GM23338 (cell line): ENCODE results near the gene DLGAP4. TPM values are rescaled to one million over a fixed set of nuclear protein-coding genes. Genes with fewer than 3 reads are reported as not detected.

Source experiments
- ATAC-seq: fragments of 200-7000 bp; cut with Tn5 transposase; 3 replicates; pipeline ENCODE4 v1.9.1; 2020
- DNase-seq: peaks from one replicate; pipeline ENCODE4 v3.0.0-alpha.2; 2015; ENCODE audit warnings: low spot score
- H2AFZ ChIP-seq: fragments of 200-600 bp; sonication (generic); 2 replicates; pipeline ENCODE4 v1.8.0; 2016; ENCODE audit warnings: antibody characterized with exemption, mild to moderate bottlenecking, moderate library complexity
- H3F3A ChIP-seq: fragments of 200-600 bp; sonication (generic); replicated peaks from 2 replicates; pipeline ENCODE4 v1.8.0; 2017; ENCODE audit warnings: antibody characterized with exemption, mixed run types, low read depth
- H3K27ac ChIP-seq: fragments of 200-600 bp; sonication (generic); 2 replicates; pipeline ENCODE4 v1.6.1; 2016; ENCODE audit warnings: low read depth
- H3K27me3 ChIP-seq: fragments of 200-600 bp; sonication (generic); 2 replicates; pipeline ENCODE4 v1.8.0; 2016; ENCODE audit warnings: mild to moderate bottlenecking, mixed run types, moderate library complexity; ENCODE audit not compliant: insufficient read depth
- H3K36me3 ChIP-seq: fragments of 200-600 bp; sonication (generic); 2 replicates; pipeline ENCODE4 v1.8.0; 2016; ENCODE audit warnings: mild to moderate bottlenecking; ENCODE audit not compliant: insufficient read depth
- H3K4me1 ChIP-seq: fragments of 200-600 bp; sonication (generic); 2 replicates; pipeline ENCODE4 v1.8.0; 2016; ENCODE audit warnings: mild to moderate bottlenecking, moderate library complexity; ENCODE audit not compliant: insufficient read depth
- H3K4me2 ChIP-seq: fragments of 200-600 bp; sonication (generic); 2 replicates; pipeline ENCODE4 v1.7.1; 2017; ENCODE audit warnings: mixed run types
- H3K4me3 ChIP-seq: fragments of 200-600 bp; sonication (generic); 2 replicates; pipeline ENCODE4 v1.6.1; 2016; ENCODE audit warnings: mixed run types
- H3K79me2 ChIP-seq: fragments of 200-600 bp; sonication (generic); replicated peaks from 2 replicates; pipeline ENCODE4 v1.8.0; 2017; ENCODE audit warnings: mild to moderate bottlenecking; ENCODE audit not compliant: insufficient read depth
- H3K9me2 ChIP-seq: fragments of 200-600 bp; sonication (generic); 2 replicates; pipeline ENCODE4 v1.8.0; 2017; ENCODE audit not compliant: insufficient read depth
- H4K20me1 ChIP-seq: fragments of 200-600 bp; sonication (generic); replicated peaks from 2 replicates; pipeline ENCODE4 v1.8.0; 2017; ENCODE audit warnings: mild to moderate bottlenecking; ENCODE audit not compliant: insufficient read depth
- H3K27ac Mint-ChIP-seq: 2 replicates; pipeline ENCODE4 v1.8.0; 2020; ENCODE audit warnings: inconsistent platforms, mild to moderate bottlenecking, moderate library complexity, mixed read lengths
- H3K27me3 Mint-ChIP-seq: 3 replicates; pipeline ENCODE4 v1.8.0; 2022; ENCODE audit warnings: low read depth, mild to moderate bottlenecking, moderate library complexity, mixed read lengths, inconsistent platforms; ENCODE audit not compliant: insufficient read depth, poor library complexity
- H3K36me3 Mint-ChIP-seq: 3 replicates; pipeline ENCODE4 v1.8.0; 2021; ENCODE audit warnings: low read depth, mild to moderate bottlenecking, inconsistent platforms, moderate library complexity, mixed read lengths
- H3K4me1 Mint-ChIP-seq: 3 replicates; pipeline ENCODE4 v1.8.0; 2020; ENCODE audit warnings: mild to moderate bottlenecking, inconsistent platforms, mixed read lengths
- H3K4me3 Mint-ChIP-seq: 3 replicates; pipeline ENCODE4 v1.8.0; 2021; ENCODE audit warnings: moderate library complexity, mild to moderate bottlenecking, inconsistent platforms, mixed read lengths
- H3K9me3 Mint-ChIP-seq: 3 replicates; pipeline ENCODE4 v1.8.0; 2020; ENCODE audit warnings: moderate library complexity, mild to moderate bottlenecking, inconsistent platforms, mixed read lengths
- POLR2AphosphoS5 ChIP-seq: IDR thresholded peaks from 2 replicates; pipeline ENCODE4 v1.6.1; 2016; ENCODE audit warnings: antibody characterized with exemption, low read depth
- ZNF114 ChIP-seq: fragments of 250-450 bp; sonication (Bioruptor Pico); IDR thresholded peaks from 2 replicates; pipeline ENCODE4 v1.5.0; 2020; ENCODE audit warnings: mild to moderate bottlenecking, moderate library complexity
- polyA plus RNA-seq: library from polyadenylated mRNA; unstranded; fragments of >200 nt; fragmentation: Nextera tagmentation; extraction: Ambion mirVana; gene quantifications from 2 replicates; pipeline ENCODE4 v1.2.1, GENCODE V29; 2016
- total RNA-seq: library from RNA; depleted of rRNA; stranded (reverse); fragments of >200 nt; shearing (Covaris generic); gene quantifications from 2 replicates; pipeline ENCODE4 v1.2.3, GENCODE V29; 2014
- TF ChIP-seq, protein P1 (sequence below): fragments of 250-450 bp; sonication (Bioruptor Pico); IDR thresholded peaks from 2 replicates; pipeline ENCODE4 v1.5.0; 2020; ENCODE audit warnings: mild to moderate bottlenecking, moderate library complexity
- TF ChIP-seq, protein P2 (sequence below), 2 experiments: fragments of 200-600 bp in 1 of 2; sonication (generic) in 1 of 2; conservative IDR thresholded peaks; 2 replicates each; pipeline versions ENCODE4 v1.5.1 to v1.6.1; 2016 to 2017; ENCODE audit warnings: antibody characterized with exemption in 2 of 2, low read depth in 2 of 2, mild to moderate bottlenecking in 2 of 2, moderate library complexity in 1 of 2

Gene DLGAP4
- total and polyA plus RNA-seq, 2 experiments from 2014 or later = 46.1 to 52.2 TPM

DNA sequence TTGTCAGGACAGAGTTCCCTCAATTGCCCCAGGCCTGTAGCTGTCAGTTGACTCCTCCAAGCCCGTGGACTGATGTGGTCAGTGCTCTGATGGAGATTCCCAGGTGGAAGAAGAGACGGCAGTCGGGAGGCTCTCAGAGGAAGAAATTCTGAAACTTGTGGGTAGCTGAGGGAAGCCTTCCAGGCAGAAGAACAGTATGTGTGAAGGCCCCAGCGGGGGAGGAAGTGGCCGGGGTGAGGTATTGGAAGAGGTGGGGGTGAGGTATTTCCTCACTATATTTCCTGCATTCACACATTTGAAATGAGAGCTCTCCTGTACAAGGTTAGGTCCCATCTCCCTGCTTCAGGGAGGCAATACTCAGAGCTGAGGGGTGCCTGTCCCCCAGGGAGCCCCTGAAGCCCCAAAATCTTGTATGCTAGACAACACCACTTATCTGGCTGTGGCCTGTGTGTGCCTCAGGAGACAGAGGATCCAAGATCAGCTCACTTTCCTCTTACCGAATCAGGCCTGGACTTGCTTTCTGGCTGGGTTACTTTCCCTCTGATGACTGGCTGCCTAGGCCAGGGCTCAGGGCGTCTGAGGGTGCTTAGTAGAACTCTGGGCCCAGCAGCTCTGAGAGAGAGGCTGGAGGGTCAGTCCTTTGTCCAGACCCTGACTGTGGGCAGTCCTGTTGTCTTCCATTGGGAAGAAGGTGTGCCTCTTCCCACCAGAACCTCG, 185.9 kb downstream of the DLGAP4 start (continued):
- TF ChIP-seq, protein P1, sequence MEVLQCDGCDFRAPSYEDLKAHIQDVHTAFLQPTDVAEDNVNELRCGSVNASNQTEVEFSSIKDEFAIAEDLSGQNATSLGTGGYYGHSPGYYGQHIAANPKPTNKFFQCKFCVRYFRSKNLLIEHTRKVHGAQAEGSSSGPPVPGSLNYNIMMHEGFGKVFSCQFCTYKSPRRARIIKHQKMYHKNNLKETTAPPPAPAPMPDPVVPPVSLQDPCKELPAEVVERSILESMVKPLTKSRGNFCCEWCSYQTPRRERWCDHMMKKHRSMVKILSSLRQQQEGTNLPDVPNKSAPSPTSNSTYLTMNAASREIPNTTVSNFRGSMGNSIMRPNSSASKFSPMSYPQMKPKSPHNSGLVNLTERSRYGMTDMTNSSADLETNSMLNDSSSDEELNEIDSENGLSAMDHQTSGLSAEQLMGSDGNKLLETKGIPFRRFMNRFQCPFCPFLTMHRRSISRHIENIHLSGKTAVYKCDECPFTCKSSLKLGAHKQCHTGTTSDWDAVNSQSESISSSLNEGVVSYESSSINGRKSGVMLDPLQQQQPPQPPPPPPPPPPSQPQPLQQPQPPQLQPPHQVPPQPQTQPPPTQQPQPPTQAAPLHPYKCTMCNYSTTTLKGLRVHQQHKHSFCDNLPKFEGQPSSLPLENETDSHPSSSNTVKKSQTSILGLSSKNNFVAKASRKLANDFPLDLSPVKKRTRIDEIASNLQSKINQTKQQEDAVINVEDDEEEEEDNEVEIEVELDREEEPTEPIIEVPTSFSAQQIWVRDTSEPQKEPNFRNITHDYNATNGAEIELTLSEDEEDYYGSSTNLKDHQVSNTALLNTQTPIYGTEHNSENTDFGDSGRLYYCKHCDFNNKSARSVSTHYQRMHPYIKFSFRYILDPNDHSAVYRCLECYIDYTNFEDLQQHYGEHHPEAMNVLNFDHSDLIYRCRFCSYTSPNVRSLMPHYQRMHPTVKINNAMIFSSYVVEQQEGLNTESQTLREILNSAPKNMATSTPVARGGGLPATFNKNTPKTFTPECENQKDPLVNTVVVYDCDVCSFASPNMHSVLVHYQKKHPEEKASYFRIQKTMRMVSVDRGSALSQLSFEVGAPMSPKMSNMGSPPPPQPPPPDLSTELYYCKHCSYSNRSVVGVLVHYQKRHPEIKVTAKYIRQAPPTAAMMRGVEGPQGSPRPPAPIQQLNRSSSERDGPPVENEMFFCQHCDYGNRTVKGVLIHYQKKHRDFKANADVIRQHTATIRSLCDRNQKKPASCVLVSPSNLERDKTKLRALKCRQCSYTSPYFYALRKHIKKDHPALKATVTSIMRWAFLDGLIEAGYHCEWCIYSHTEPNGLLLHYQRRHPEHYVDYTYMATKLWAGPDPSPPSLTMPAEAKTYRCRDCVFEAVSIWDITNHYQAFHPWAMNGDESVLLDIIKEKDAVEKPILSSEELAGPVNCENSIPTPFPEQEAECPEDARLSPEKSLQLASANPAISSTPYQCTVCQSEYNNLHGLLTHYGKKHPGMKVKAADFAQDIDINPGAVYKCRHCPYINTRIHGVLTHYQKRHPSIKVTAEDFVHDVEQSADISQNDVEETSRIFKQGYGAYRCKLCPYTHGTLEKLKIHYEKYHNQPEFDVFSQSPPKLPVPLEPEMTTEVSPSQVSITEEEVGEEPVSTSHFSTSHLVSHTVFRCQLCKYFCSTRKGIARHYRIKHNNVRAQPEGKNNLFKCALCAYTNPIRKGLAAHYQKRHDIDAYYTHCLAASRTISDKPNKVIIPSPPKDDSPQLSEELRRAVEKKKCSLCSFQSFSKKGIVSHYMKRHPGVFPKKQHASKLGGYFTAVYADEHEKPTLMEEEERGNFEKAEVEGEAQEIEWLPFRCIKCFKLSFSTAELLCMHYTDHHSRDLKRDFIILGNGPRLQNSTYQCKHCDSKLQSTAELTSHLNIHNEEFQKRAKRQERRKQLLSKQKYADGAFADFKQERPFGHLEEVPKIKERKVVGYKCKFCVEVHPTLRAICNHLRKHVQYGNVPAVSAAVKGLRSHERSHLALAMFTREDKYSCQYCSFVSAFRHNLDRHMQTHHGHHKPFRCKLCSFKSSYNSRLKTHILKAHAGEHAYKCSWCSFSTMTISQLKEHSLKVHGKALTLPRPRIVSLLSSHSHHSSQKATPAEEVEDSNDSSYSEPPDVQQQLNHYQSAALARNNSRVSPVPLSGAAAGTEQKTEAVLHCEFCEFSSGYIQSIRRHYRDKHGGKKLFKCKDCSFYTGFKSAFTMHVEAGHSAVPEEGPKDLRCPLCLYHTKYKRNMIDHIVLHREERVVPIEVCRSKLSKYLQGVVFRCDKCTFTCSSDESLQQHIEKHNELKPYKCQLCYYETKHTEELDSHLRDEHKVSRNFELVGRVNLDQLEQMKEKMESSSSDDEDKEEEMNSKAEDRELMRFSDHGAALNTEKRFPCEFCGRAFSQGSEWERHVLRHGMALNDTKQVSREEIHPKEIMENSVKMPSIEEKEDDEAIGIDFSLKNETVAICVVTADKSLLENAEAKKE (CRISPR knock-in tag) = no peak
- TF ChIP-seq, protein P2, sequence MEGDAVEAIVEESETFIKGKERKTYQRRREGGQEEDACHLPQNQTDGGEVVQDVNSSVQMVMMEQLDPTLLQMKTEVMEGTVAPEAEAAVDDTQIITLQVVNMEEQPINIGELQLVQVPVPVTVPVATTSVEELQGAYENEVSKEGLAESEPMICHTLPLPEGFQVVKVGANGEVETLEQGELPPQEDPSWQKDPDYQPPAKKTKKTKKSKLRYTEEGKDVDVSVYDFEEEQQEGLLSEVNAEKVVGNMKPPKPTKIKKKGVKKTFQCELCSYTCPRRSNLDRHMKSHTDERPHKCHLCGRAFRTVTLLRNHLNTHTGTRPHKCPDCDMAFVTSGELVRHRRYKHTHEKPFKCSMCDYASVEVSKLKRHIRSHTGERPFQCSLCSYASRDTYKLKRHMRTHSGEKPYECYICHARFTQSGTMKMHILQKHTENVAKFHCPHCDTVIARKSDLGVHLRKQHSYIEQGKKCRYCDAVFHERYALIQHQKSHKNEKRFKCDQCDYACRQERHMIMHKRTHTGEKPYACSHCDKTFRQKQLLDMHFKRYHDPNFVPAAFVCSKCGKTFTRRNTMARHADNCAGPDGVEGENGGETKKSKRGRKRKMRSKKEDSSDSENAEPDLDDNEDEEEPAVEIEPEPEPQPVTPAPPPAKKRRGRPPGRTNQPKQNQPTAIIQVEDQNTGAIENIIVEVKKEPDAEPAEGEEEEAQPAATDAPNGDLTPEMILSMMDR (conservative IDR thresholded peaks at IDR 0.05; ENCODE audit: low read depth in 2 of 2) = no peak

DNA sequence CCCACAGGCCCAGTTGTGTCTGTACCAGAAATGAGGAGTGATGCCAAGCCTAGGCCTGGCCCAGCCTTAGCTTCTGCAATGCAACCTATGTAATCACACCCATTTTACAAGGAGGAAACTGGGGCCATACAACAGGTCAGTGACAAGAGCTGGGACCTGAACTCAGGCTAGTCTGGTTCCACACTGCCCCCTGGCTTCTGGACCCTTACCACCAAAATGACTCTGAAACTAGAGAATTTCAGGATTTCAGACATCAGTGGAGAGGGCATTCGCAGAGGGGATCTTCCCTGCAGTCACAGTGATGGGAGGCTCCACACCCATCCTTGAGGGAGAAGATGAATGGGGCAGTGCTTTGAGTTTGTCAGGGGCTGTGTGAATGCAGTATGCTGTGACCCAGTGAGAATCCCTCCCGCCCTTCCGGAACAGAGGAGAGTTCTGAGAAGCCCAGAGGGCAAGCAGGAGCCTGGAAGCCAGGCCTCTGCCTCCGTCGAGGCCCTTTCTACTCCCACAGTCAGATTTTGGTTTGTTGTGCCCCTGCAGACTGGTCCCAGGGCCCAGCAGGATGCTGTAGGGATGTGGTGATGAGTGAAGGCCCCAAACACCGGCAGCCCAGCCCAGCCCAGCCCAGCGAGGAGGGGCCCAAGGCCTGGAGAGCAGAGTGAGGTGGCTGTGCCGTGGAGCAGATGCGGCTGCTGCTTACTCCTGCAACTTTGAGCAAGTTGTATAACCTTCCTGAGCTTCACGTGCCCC, 187.1 kb downstream of the DLGAP4 start:
- peak; percentile 77 for ATAC-seq
- Histone ChIP-seq H3K4me1 (peaks cover 5% of the 10 kb centered on the region), H3K4me3 (no peak overlapping the region), H3K4me2 (no peak overlapping the region), H4K20me1 (peaks cover 24% of the 10 kb centered on the region), H3K27ac (no peak overlapping the region), H3K27me3 (no peaks in the 10 kb centered on the region), H3K79me2 (peaks cover 25% of the 10 kb centered on the region), H3K9me2 (no peaks in the 10 kb centered on the region), H3K36me3 (no peaks in the 10 kb centered on the region), H2AFZ (no peak overlapping the region), H3F3A (no peaks in the 10 kb centered on the region)
- peaks cover 12% of the 10 kb centered on the region for H3K4me1 Mint-ChIP-seq
- H3K27ac Mint-ChIP-seq = peak overlapping the region; percentile 57; the same call in 1 of the 2 replicates
- H3K36me3 Mint-ChIP-seq = peaks cover 12% of the 10 kb centered on the region
- H3K4me3 Mint-ChIP-seq = no peak overlapping the region
- H3K27me3 Mint-ChIP-seq = peaks cover 5% of the 10 kb centered on the region
- no peaks in the 10 kb centered on the region for H3K9me3 Mint-ChIP-seq
- DNase-seq = peak; percentile 75
- TF ChIP-seq, protein P2 (conservative IDR thresholded peaks at IDR 0.05; ENCODE audit: low read depth in 2 of 2) = peak; percentile 72 to 80
- TF ChIP-seq POLR2AphosphoS5 (no peak), ZNF114 (CRISPR knock-in tag) (no peak)
